Stimulated activated CD4-positive, alpha-beta T cell treated with anti-CD3 and anti-CD28 coated beads, Interleukin-1b, Interleukin-23, amount 100 ng/mL, for 4 hours (primary cell): ENCODE measurements around the gene RIGI.
"Not testable (repeated sequence)": the region's sequence is repeated elsewhere in the genome, so short reads cannot be mapped to it uniquely, and the experiment has no call there.

ENCODE experiments used
- DNase-seq, 2 donors: peaks; one replicate each; pipeline ENCODE4 v3.0.0-alpha.2; 2020; ENCODE audit warnings: low read depth in 2 of 2

Gene RIGI

GRCh38 chr9:32526707-32527048, 682 bp upstream of the RIGI start:
- DNase-seq = no peak

DNA sequence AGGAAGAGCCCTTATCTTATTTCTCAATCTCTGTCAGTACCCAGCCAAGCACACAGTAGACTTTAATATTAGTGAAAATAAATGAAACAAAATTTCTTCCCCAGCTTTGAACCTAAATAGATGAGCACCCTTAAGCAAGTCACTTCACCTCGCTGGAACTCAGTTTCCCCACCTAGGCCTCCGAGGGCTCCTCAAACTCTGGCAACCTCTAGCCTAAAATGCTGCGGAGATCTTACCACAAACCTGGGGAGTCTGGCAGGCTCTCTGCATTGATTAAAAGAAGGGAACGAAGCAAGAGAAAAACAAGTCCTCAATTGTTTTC, 326 bp downstream of the RIGI start:
- DNase-seq = no peak

DNA sequence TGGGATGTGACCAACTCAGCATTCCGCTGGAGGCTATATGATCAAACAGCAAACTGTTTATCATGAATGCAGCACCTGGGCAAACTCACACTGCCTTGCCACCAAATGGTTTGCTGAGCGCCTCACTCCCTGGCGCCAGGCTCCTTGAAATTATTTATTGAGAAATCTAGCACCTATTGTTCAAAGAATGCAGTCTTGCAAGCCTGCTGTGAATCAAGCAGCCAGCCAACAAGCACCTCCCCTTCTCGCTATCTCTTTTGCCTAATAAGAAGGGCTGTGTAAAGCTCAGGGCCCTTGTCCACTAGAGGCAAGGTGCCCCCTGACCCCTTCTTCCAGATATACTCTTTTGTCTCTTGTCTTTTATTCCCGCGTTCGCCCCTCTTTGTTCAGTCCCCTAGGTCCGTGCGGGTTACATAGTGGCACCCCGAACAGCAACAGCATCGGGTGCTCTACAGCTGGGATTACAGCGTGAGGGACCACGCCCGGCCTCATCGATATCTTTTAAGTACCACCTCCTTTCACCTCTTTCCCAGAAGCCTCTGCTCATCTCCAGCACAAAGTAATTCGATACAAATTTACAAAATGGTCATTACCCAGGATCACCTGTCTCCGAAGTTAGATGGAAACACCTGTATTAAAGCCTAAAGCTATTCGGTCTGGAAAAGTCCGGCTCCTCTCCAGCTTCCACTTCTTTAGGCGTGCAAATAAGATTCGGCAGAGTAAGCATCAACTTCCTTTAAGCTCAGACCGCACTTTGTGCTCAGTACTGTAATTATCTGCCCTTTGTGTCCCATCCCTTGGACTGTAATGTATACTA, 896 bp downstream of the RIGI start:
- DNase-seq = no peak

GRCh38 chr9:32524558-32524891, 1.5 kb downstream of the RIGI start:
- not testable (repeated sequence) for DNase-seq

- DNase-seq = no peak
These were observed 2.1 kb downstream of the RIGI start for GRCh38 chr9:32523910-32524309.

GRCh38 chr9:32518276-32518675, 7.7 kb downstream of the RIGI start:
- no peak for DNase-seq

GRCh38 chr9:32516241-32516640, 9.8 kb downstream of the RIGI start:
- DNase-seq = no peak

DNA sequence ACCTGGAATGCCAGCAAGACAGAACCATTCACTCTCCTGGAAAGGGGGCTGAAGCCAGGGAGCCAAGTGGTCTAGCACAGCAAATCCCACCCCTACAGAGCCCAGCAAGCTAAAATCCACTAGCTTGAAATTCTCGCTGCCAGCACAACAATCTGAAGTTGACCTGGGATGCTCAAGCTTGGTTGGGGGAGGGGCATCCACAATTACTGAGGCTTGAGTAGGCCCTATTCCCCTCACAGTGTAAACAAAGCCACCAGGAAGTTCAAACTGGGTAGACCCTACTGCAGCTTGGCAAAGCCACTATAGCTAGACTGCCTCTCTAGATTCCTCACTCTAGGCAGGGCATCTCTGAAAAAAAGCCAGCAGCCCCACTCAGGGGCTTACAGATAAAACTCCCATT, 17.3 kb downstream of the RIGI start:
- no peak for DNase-seq

GRCh38 chr9:32503008-32503407, 23.0 kb downstream of the RIGI start:
- DNase-seq = no peak

DNA sequence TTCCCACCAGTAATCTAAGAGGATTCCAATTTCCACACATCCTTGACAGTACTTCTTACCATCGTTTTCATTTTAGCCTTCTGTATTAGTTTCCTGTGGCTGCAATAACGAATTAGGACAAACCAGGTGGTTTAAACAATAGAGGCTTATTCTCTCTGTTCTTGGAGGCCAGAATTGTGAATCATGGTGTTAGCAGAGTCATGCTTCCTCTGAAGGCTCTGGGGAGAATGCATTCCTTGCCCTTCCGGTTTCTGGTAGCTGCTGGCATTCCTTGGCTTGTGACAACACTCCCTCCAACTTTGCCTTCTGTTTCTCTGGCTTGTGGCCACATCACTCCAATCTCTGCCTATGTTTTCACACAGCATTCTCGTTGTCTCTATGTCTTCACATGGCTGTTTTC, 23.5 kb downstream of the RIGI start:
- no peak for DNase-seq

DNA sequence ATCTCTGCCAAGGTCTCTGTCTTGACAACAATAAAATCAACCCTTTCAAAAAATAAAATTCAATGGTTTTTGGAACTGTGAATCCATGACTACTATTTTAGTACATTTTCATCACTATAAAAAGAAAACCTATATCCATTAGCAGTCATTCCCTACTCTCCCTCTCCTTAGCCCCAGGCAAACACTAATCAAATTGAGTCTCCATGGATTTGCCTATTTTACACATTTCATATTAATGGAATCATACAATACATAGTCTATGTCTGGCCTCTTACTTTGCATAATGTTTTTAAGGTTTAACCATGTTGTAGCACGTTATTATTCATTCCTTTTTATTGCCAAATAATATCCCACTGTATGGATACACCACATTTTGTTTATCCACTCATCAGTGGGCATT, 24.1 kb downstream of the RIGI start:
- no peak for DNase-seq

- no peak for DNase-seq
These were observed 25.2 kb downstream of the RIGI start for GRCh38 chr9:32500768-32501167.

- no peak for DNase-seq
These were observed 28.1 kb downstream of the RIGI start for GRCh38 chr9:32497921-32498320.

DNA sequence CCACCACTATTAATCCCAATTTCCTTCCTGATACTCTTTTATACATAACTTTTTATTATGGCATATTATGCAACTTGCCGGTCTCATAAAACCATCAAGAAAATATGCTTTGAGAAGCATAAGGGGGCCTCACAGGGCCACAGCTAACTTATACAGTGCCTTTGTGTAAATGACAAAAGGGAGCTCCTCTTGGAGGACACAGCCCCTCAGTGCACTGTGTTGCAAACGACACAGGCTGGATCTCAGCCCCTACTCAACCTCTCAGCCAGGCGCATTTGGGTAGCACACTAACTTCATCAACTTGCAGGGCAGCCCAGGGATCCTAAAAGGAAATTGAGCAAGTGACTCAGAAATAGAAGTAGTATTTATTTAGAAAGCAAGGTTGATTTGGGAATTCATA, 35.4 kb downstream of the RIGI start:
- DNase-seq = no peak

GRCh38 chr9:32487981-32488380, 38.0 kb downstream of the RIGI start:
- no peak for DNase-seq

DNA sequence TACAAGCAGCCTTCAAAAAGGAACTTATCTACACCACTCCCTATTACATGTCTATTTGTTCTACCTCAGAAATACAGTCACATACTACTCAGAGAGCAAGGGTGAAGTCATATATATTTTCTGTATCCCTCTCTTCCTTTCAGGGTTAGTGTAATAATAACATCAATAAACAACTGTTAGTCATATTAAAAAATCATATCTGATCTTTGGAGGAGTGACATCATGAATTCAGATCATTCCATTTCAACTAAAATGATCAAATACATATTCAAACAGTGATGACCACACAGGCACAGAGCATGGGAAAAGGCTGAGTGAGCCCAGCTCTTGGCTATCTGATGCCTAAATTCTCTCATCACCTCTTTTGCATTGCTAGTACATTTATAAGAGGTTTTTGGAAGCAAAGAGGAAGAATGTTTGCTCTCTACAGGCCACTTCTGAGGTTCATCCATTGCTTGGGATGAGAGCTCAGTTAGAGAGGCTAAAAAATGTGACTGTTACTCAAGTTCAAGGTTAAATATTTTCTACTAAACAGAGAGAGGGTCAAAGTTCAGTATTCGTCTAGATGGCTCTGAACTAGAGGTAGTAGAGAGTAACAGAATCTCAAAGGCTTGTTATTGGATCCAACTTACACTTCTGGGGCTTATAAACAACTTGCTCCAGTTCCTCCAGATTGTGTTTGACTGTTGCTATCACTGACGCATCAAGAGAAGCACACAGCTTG, 39.0 kb downstream of the RIGI start:
- DNase-seq = no peak

DNA sequence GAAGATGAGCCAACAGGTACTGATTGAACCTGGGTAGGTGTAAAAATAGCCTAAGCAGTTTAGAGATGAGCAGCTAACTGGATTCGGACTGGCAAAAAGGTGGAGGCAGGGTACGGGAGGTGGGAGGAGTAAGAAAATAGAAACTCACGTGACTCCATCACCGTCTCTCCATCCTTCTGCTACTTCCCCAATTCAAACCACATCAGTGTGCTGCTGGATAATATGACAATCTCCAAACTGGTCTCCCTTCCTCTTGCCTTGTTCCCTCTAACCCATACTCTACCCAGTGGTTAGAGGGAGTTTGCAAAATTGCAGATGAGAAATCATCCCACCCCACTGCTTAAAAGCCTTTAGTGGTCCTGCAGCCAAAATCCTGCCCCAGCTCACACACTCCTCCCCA, 42.7 kb downstream of the RIGI start:
- no peak for DNase-seq
